Smooth muscle cell (in vitro differentiated cells): ENCODE data around the gene LIMCH1. TPM values are rescaled to one million over a fixed set of nuclear protein-coding genes. Genes with fewer than 3 reads are reported as not detected.

Source experiments
- DNase-seq: peaks from one replicate; lab custom pipeline; 2025; ENCODE audit not compliant: unreplicated experiment; lab: John Stamatoyannopoulos, UW
- H2AFZ ChIP-seq: fragments of 200-600 bp; sonication (generic); 2 replicates; pipeline ENCODE4 v1.6.0; 2016; ENCODE audit warnings: antibody characterized with exemption, low read depth, mild to moderate bottlenecking
- H3F3A ChIP-seq: fragments of 200-600 bp; sonication (generic); 2 replicates; pipeline ENCODE4 v1.6.0; 2017; ENCODE audit warnings: antibody characterized with exemption, low read depth
- H3K27ac ChIP-seq: fragments of 200-600 bp; sonication (generic); 2 replicates; pipeline ENCODE4 v1.5.1; 2016; ENCODE audit warnings: low read depth, mild to moderate bottlenecking
- H3K27me3 ChIP-seq: fragments of 200-600 bp; sonication (generic); 2 replicates; pipeline ENCODE4 v1.6.1; 2016; ENCODE audit warnings: low read depth, mild to moderate bottlenecking
- H3K36me3 ChIP-seq: fragments of 200-600 bp; sonication (generic); 2 replicates; pipeline ENCODE4 v1.5.1; 2016; ENCODE audit warnings: low read depth
- H3K4me1 ChIP-seq: fragments of 200-600 bp; sonication (generic); 2 replicates; pipeline ENCODE4 v1.5.1; 2016; ENCODE audit warnings: low read depth
- H3K4me2 ChIP-seq: fragments of 200-600 bp; sonication (generic); 2 replicates; pipeline ENCODE4 v1.6.0; 2016; ENCODE audit warnings: mild to moderate bottlenecking
- H3K4me3 ChIP-seq: fragments of 200-600 bp; sonication (generic); 2 replicates; pipeline ENCODE4 v1.5.1; 2016; ENCODE audit warnings: mild to moderate bottlenecking
- H3K79me2 ChIP-seq: fragments of 200-600 bp; sonication (generic); 2 replicates; pipeline ENCODE4 v1.6.0; 2016; ENCODE audit warnings: low read depth, mild to moderate bottlenecking
- H3K9ac ChIP-seq: fragments of 200-600 bp; sonication (generic); 2 replicates; pipeline ENCODE4 v1.6.0; 2016; ENCODE audit warnings: low read depth
- H3K9me3 ChIP-seq: fragments of 200-600 bp; sonication (generic); replicated peaks from 2 replicates; pipeline ENCODE4 v1.5.1; 2016; ENCODE audit warnings: low read depth
- H4K20me1 ChIP-seq: fragments of 200-600 bp; sonication (generic); 2 replicates; pipeline ENCODE4 v1.6.0; 2016; ENCODE audit warnings: low read depth
- WGBS: methylation state at CpG from one replicate; pipeline ENCODE4 v1.1.7; 2016; ENCODE audit warnings: low lambda C conversion rate; 5-methylcytosine and 5-hydroxymethylcytosine counted together
- polyA plus RNA-seq: library from polyadenylated mRNA; unstranded; fragments of >200 nt; fragmentation: Nextera tagmentation; extraction: Ambion mirVana; gene quantifications from 2 replicates; pipeline ENCODE4 v1.2.1, GENCODE V29; 2016
- total RNA-seq: library from RNA; depleted of rRNA; stranded (reverse); fragments of >200 nt; gene quantifications from 2 replicates; pipeline ENCODE4 v1.2.3, GENCODE V29; 2014
- TF ChIP-seq, protein P1 (sequence below): fragments of 200-600 bp; sonication (generic); IDR thresholded peaks from 2 replicates; pipeline ENCODE4 v1.5.1; 2017; ENCODE audit warnings: borderline replicate concordance, mild to moderate bottlenecking, antibody characterized with exemption; ENCODE audit not compliant: insufficient read depth, poor library complexity, severe bottlenecking

The LIMCH1 gene
- total and polyA plus RNA-seq, 2 experiments from 2014 or later: 2.6 to 7.6 TPM

DNA sequence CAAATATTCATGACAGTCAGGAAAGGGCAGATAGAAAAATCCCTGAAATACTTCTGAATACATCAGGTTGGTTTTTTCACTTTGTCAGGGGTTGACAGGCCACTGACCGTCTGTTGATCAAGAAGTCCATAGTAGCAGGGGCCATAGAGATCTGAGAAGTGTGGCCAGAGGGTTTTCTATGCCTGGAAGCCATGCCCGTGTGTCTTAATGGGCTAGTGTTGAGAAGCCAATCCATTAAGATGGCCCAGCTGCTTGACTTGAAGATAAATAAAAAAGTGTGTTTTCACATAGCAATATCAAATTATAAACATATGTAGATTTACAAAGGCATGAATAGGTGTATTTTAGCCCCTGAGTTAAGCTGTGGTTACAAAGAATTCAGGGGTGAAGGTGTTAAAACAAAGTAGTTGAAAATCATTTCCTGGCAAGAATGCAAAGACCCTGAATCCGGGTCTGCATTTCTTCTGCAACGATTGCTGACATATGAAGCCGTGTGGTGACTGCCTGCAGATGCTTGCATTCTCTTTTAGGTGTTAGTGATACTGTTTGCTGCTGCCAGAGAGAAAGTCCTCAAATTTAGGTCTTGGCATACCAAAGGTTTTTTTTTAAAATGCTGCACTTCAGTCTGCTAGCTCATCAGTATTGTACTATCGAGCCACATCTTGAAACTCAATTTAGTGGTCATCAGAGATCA is 9.3 kb upstream of the LIMCH1 start:
- Histone ChIP-seq H3K4me3 (no peak overlapping the region), H3K9ac (no peak overlapping the region), H3K9me3 (no peaks in the 10 kb centered on the region), H2AFZ (no peak overlapping the region), H3K36me3 (no peaks in the 10 kb centered on the region), H3K4me1 (peaks cover 10% of the 10 kb centered on the region), H3K27ac (no peak overlapping the region), H4K20me1 (no peaks in the 10 kb centered on the region), H3F3A (peaks cover 4% of the 10 kb centered on the region), H3K4me2 (no peak overlapping the region), H3K79me2 (no peaks in the 10 kb centered on the region), H3K27me3 (no peaks in the 10 kb centered on the region)
- TF ChIP-seq, protein P1, sequence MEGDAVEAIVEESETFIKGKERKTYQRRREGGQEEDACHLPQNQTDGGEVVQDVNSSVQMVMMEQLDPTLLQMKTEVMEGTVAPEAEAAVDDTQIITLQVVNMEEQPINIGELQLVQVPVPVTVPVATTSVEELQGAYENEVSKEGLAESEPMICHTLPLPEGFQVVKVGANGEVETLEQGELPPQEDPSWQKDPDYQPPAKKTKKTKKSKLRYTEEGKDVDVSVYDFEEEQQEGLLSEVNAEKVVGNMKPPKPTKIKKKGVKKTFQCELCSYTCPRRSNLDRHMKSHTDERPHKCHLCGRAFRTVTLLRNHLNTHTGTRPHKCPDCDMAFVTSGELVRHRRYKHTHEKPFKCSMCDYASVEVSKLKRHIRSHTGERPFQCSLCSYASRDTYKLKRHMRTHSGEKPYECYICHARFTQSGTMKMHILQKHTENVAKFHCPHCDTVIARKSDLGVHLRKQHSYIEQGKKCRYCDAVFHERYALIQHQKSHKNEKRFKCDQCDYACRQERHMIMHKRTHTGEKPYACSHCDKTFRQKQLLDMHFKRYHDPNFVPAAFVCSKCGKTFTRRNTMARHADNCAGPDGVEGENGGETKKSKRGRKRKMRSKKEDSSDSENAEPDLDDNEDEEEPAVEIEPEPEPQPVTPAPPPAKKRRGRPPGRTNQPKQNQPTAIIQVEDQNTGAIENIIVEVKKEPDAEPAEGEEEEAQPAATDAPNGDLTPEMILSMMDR: no peak
- DNase-seq: no peak
- 43% methylated on average over 6 of the region's 6 CpGs for WGBS

DNA sequence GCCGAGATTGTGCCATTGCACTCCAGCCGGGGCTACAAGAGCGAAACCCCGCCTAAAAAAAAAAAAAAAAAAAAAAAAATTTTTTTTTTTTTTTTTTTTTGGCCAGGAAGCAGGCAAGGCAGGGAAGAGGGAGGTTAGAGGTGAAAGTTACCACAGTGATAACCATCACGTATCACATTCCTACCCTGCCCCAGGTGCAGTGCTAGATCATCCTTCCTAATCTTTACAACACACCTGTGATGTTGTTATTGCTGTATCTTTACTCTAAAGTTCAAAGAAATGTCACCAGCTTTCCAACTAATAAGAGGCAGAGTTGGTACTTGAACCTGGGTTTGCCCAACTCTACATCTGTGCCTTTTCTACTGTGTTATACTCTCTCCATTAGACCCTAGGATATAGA is 7.2 kb upstream of the LIMCH1 start:
- TF ChIP-seq, protein P1: no peak
- DNase-seq: no peak
- Histone ChIP-seq H3K79me2 (no peaks in the 10 kb centered on the region), H3F3A (peaks cover 4% of the 10 kb centered on the region), H3K27me3 (no peaks in the 10 kb centered on the region), H3K36me3 (no peaks in the 10 kb centered on the region), H3K9ac (no peak overlapping the region), H2AFZ (no peak overlapping the region), H4K20me1 (no peaks in the 10 kb centered on the region), H3K4me1 (no peaks in the 10 kb centered on the region), H3K4me2 (no peak overlapping the region), H3K4me3 (no peak overlapping the region), H3K9me3 (no peaks in the 10 kb centered on the region), H3K27ac (no peak overlapping the region)
- WGBS: 85% methylated on average over 5 of the region's 5 CpGs

DNA sequence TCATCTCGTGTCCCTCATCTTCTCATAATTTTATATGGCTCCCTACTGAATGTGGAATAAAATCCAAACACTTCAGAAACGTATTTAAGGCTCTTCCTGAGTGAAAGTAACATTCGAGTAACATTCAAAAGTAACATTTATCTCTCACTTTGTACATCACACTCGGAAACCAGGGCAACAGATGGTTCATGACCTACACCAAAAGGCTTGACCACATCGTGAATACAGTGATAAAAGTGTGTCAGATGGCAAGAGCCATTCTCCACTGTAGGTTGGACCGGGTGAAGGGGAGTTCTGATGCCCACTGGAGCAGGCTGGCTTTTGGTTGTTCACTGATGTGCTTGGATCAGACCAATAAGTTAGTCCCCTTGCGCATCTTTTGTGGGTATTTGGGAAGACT is 5.6 kb upstream of the LIMCH1 start:
- Histone ChIP-seq H3K9me3 (no peaks in the 10 kb centered on the region), H3K4me2 (no peak overlapping the region), H3K9ac (no peak overlapping the region), H3K4me1 (no peaks in the 10 kb centered on the region), H2AFZ (no peak overlapping the region), H3K27ac (no peak overlapping the region), H3K27me3 (no peaks in the 10 kb centered on the region), H3K36me3 (no peaks in the 10 kb centered on the region), H3K79me2 (no peaks in the 10 kb centered on the region), H3F3A (peaks cover 4% of the 10 kb centered on the region), H3K4me3 (no peak overlapping the region), H4K20me1 (no peaks in the 10 kb centered on the region)
- 94% methylated on average over 7 of the region's 7 CpGs for WGBS
- no peak for DNase-seq
- TF ChIP-seq, protein P1: no peak

DNA sequence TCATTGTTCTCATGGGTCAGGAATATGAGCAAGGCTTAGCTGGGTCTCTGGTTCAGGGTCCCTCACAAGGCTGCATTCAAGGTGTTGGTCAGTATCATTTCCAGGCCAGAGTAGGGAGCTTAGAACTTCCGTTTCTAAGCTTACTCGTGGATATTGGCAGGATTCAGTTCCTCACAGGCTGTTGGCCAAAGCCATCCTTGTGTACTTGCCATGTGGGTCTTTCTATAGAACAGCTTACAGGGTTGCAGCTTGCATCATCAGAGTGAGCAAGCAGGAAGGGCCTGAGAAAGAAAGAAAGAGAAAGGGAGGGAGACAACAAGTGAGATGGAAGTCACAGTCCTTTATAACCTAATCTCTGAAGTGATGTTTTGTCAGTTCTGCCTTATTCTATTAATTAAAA is 5.1 kb upstream of the LIMCH1 start:
- no peaks in the 10 kb centered on the region for H4K20me1 ChIP-seq
- H3K27me3 ChIP-seq: no peaks in the 10 kb centered on the region
- H3K4me3 ChIP-seq: no peak overlapping the region
- no peaks in the 10 kb centered on the region for H3K36me3 ChIP-seq
- H3K79me2 ChIP-seq: no peaks in the 10 kb centered on the region
- TF ChIP-seq, protein P1: no peak
- H3K27ac ChIP-seq: no peak overlapping the region
- H3F3A ChIP-seq: peaks cover 4% of the 10 kb centered on the region
- no peak for DNase-seq
- 89% methylated on average over 2 of the region's 2 CpGs for WGBS
- H3K4me1 ChIP-seq: no peaks in the 10 kb centered on the region
- no peak overlapping the region for H3K9ac ChIP-seq
- H3K4me2 ChIP-seq: no peak overlapping the region
- no peaks in the 10 kb centered on the region for H3K9me3 ChIP-seq
- H2AFZ ChIP-seq: no peak overlapping the region
